DMS153 treated with DMSO at 0.1 percent for 48 hours (cell line): ENCODE data around the gene C5orf22.
"Not testable (repeated sequence)": the region's sequence is repeated elsewhere in the genome, so short reads cannot be mapped to it uniquely, and the experiment has no call there.

Experiments used
- DNase-seq: peaks from one replicate; lab custom pipeline; 2025; ENCODE audit not compliant: unreplicated experiment; lab: John Stamatoyannopoulos, UW

The C5orf22 gene

GRCh38 chr5:31602305-31602704 lies 70.2 kb downstream of the C5orf22 start:
- DNase-seq: not testable (repeated sequence)

- no peak for DNase-seq
Measured at GRCh38 chr5:31604240-31604639, 72.1 kb downstream of the C5orf22 start.

- DNase-seq: no peak
Measured at GRCh38 chr5:31604644-31605043, 72.5 kb downstream of the C5orf22 start.
